Stimulated activated CD4-positive, alpha-beta T cell treated with anti-CD3 and anti-CD28 coated beads, Interleukin-1b, Interleukin-23, amount 100 ng/mL, for 24 hours (primary cell): ENCODE data around the gene MCU.

ENCODE experiments used
- DNase-seq, 4 experiments: peaks; one replicate each; pipeline ENCODE4 v3.0.0-alpha.2; 2020; ENCODE audit warnings: low read depth in 4 of 4, low spot score in 1 of 4

Gene MCU

GRCh38 chr10:72834183-72834825, 142.4 kb downstream of the MCU start:
- DNase-seq: peak in 3 of 4 experiments; percentile 1 to 7 (median 2)

GRCh38 chr10:72840319-72840718, 148.4 kb downstream of the MCU start:
- no peak for DNase-seq

- DNase-seq: no peak
Observed at GRCh38 chr10:72841487-72841886, 149.5 kb downstream of the MCU start.

GRCh38 chr10:72842164-72842563, 150.2 kb downstream of the MCU start:
- no peak for DNase-seq

- no peak for DNase-seq
Observed at GRCh38 chr10:72846238-72846637, 154.3 kb downstream of the MCU start.

GRCh38 chr10:72847681-72848080, 155.7 kb downstream of the MCU start:
- no peak for DNase-seq

- no peak for DNase-seq
Observed at GRCh38 chr10:72850861-72851260, 158.9 kb downstream of the MCU start.

GRCh38 chr10:72851509-72851908, 159.6 kb downstream of the MCU start:
- DNase-seq: no peak

- no peak for DNase-seq
Observed at GRCh38 chr10:72852508-72852907, 160.6 kb downstream of the MCU start.

GRCh38 chr10:72855129-72855528, 163.2 kb downstream of the MCU start:
- no peak for DNase-seq

GRCh38 chr10:72855790-72856189, 163.8 kb downstream of the MCU start:
- no peak for DNase-seq

- DNase-seq: no peak
Observed at GRCh38 chr10:72858067-72858466, 166.1 kb downstream of the MCU start.

GRCh38 chr10:72862957-72863356, 171.0 kb downstream of the MCU start:
- DNase-seq: no peak

GRCh38 chr10:72875250-72876055, 183.5 kb downstream of the MCU start:
- no peak for DNase-seq

GRCh38 chr10:72879245-72879644, 187.3 kb downstream of the MCU start:
- no peak for DNase-seq

- DNase-seq: no peak
Observed at GRCh38 chr10:72881291-72881690, 189.3 kb downstream of the MCU start.

- no peak for DNase-seq
Observed at GRCh38 chr10:72883861-72884260, 191.9 kb downstream of the MCU start.

GRCh38 chr10:72885953-72886352, 194.0 kb downstream of the MCU start:
- no peak for DNase-seq

- DNase-seq: no peak
Observed at GRCh38 chr10:72886621-72887020, 194.7 kb downstream of the MCU start.

GRCh38 chr10:72887043-72887442, 195.1 kb downstream of the MCU start:
- DNase-seq: no peak

GRCh38 chr10:72888151-72888638, 196.3 kb downstream of the MCU start:
- DNase-seq: no peak

- no peak for DNase-seq
Observed at GRCh38 chr10:72889391-72889831, 197.5 kb downstream of the MCU start.
